CD4-positive, alpha-beta T cell (primary cell): ENCODE data around the gene IL34. TPM values are rescaled to one million over a fixed set of nuclear protein-coding genes. Genes with fewer than 3 reads are reported as not detected.

Experiments used
- ATAC-seq: fragments of 200-7000 bp; cut with Tn5 transposase; one replicate; pipeline ENCODE4 v1.10.0; 2022; ENCODE audit warnings: mild to moderate bottlenecking; ENCODE audit not compliant: poor library complexity
- CTCF ChIA-PET: fragments of 350-600 bp; sonication (Branson Sonifier 250); formaldehyde crosslinking; loops from one replicate; lab custom pipeline; 2021; ENCODE audit warnings: antibody characterized with exemption, inconsistent platforms; lab: Charles Lee
- POLR2A ChIA-PET: fragments of 350-600 bp; sonication (Branson Sonifier 250); formaldehyde crosslinking; loops from one replicate; lab custom pipeline; 2021; ENCODE audit warnings: antibody characterized with exemption, inconsistent platforms; lab: Charles Lee
- DNase-seq, 14 experiments: peaks; one replicate each; pipeline ENCODE4 v3.0.0-alpha.2; 2013 to 2020; ENCODE audit warnings: mixed read lengths in 2 of 14
- H3K27ac ChIP-seq, 2 donors: one replicate each; pipeline versions ENCODE4 v1.5.1 to v1.7.0; 2013; ENCODE audit warnings: low read length in 2 of 2, low read depth in 1 of 2, mild to moderate bottlenecking in 1 of 2
- H3K27me3 ChIP-seq, 2 experiments: 1 replicate in 1 of 2; 2 replicates in 1 of 2; pipeline versions ENCODE4 v1.6.1 to v1.7.0; 2013; ENCODE audit warnings: low read length in 2 of 2, control low read depth in 1 of 2, mild to moderate bottlenecking in 1 of 2, moderate library complexity in 1 of 2; ENCODE audit not compliant: insufficient read depth in 2 of 2, control insufficient read depth in 1 of 2
- H3K36me3 ChIP-seq: one replicate; pipeline ENCODE4 v1.6.1; 2013; ENCODE audit warnings: low read length, control low read depth; ENCODE audit not compliant: insufficient read depth
- H3K4me1 ChIP-seq: one replicate; pipeline ENCODE4 v1.6.1; 2013; ENCODE audit warnings: low read length, control low read depth; ENCODE audit not compliant: insufficient read depth
- H3K4me3 ChIP-seq: one replicate; pipeline ENCODE4 v1.5.1; 2013; ENCODE audit warnings: mild to moderate bottlenecking, low read length, moderate library complexity
- H3K9me3 ChIP-seq, 2 experiments: 1 replicate in 1 of 2; 2 replicates in 1 of 2; pipeline versions ENCODE4 v1.6.1 to v1.7.0; 2013; ENCODE audit warnings: low read length in 2 of 2, mild to moderate bottlenecking in 2 of 2, control low read depth in 1 of 2, moderate library complexity in 1 of 2; ENCODE audit not compliant: control insufficient read depth in 1 of 2, insufficient read depth in 1 of 2
- H3K27ac Mint-ChIP-seq: one replicate; pipeline ENCODE4 v1.8.0; 2020; ENCODE audit warnings: mixed read lengths
- H3K27me3 Mint-ChIP-seq: one replicate; pipeline ENCODE4 v1.8.0; 2021; ENCODE audit warnings: mixed read lengths
- H3K36me3 Mint-ChIP-seq: one replicate; pipeline ENCODE4 v1.8.0; 2021; ENCODE audit warnings: low read depth, mixed read lengths
- H3K4me1 Mint-ChIP-seq: one replicate; pipeline ENCODE4 v1.8.0; 2021; ENCODE audit warnings: low read depth, mixed read lengths
- H3K4me3 Mint-ChIP-seq: one replicate; pipeline ENCODE4 v1.8.0; 2020; ENCODE audit warnings: mild to moderate bottlenecking, mixed read lengths
- H3K9me3 Mint-ChIP-seq: one replicate; pipeline ENCODE4 v1.8.0; 2020; ENCODE audit warnings: mixed read lengths
- CTCF ChIP-seq: fragments of 200-600 bp; IDR thresholded peaks from one replicate; pipeline ENCODE4 v1.8.0; 2022; ENCODE audit warnings: antibody characterized with exemption, mild to moderate bottlenecking
- intact Hi-C, 2 experiments: fragments of 100-400 bp; cut with DNase I in 1 of 2; cut with micrococcal nuclease in 1 of 2; formaldehyde crosslinking; loops; one replicate each; pipeline versions ENCODE4 v1.15.1 to v1.9.0; 2023 to 2025; cut with DNase I, micrococcal nuclease
- total RNA-seq, 174 experiments: library from RNA in 2 of 174; stranded (reverse) in 2 of 174; gene quantifications; one replicate each; pipeline ENCODE4 v1.2.3 and lab custom pipeline; 2021 to 2026

The IL34 gene
- total RNA-seq, 2 experiments from 2014 or later = 0.84 to 0.88 TPM

- intact Hi-C loops = no loop called here
- no peak for TF ChIP-seq CTCF
Measured at GRCh38 chr16:70689035-70689969, 42.9 kb downstream of the IL34 start.

DNA sequence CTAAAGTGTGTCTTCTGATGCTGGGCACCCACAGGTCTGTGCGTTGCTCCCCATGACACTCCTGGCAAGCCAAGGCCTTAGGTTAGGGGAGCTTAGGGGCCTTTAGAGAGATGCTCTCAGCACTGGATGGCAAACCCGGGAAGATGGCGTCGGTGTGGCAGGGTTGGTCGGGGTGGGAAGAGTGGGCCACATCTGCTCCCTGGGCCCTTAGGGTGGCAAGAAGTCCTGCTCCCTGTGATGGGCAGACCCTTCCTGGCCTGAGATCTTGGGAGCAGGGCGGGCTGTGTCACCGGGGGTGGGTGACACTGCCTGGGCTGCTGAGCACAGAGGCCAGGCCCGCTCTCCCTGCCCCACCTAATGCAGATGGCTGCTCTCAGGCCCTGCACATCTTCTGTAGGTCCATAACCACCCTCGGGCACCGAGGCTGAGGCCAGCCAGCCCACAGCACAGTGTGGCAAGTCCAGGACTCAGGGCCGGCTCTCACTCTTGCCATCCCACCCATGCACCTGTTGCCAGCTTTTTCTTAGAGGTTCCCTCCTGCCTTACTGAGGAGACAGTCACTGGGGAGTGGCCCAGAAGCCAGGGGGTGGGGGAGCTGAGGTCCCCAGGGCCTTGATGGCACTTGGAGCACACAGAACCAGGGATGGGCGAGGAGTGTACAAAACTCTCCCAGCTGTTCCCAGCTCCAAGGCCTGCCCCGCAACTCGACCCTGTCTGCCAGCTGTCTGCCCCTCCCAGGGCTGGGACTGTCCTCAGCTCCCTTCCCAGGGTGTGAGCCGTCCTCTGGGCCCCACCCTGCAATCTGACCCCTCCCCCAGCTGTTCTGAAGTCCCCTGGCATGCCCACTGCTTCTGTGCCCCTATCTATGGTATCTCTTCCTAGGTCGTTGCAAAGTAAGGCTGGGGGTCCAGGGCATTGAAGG lies 43.9 kb downstream of the IL34 start:
- ChIA-PET POLR2A (no interaction called here), CTCF (no interaction called here)
- H3K9me3 ChIP-seq = no peaks in the 10 kb centered on the region
- Mint-ChIP-seq H3K4me1 (peaks cover 2% of the 10 kb centered on the region), H3K36me3 (no peaks in the 10 kb centered on the region), H3K4me3 (peak overlapping the region; percentile 20), H3K9me3 (no peaks in the 10 kb centered on the region), H3K27ac (no peak overlapping the region), H3K27me3 (peaks cover 4% of the 10 kb centered on the region)
- intact Hi-C loops = no loop called here
- no peak overlapping the region for H3K4me3 ChIP-seq
- peaks cover under 1 to 2% of the 10 kb centered on the region in 2 experiments for H3K27me3 ChIP-seq
- H3K4me1 ChIP-seq = peaks cover 2% of the 10 kb centered on the region
- no peak for TF ChIP-seq CTCF
- no peak for ATAC-seq
- no peaks in the 10 kb centered on the region for H3K36me3 ChIP-seq
- no peak overlapping the region for H3K27ac ChIP-seq
- no peak for DNase-seq

More at GRCh38 chr16:70689035-70689969, 42.9 kb downstream of the IL34 start:
- ChIA-PET CTCF (interaction anchor here (1.4 kb wide), 1 partner anchor 82 kb away, joined by 3 read pairs; no protein-coding TSS in a partner anchor), POLR2A (no interaction called here)
- Histone ChIP-seq H3K4me3 (no peak overlapping the region), H3K36me3 (no peaks in the 10 kb centered on the region), H3K27ac (no peak overlapping the region), H3K9me3 (no peaks in the 10 kb centered on the region), H3K27me3 (peaks cover 9 to 10% of the 10 kb centered on the region in 2 experiments), H3K4me1 (peaks cover 10% of the 10 kb centered on the region)
- Mint-ChIP-seq H3K36me3 (no peaks in the 10 kb centered on the region), H3K9me3 (no peaks in the 10 kb centered on the region), H3K27ac (no peak overlapping the region), H3K27me3 (peaks cover 10% of the 10 kb centered on the region), H3K4me1 (no peaks in the 10 kb centered on the region), H3K4me3 (no peak overlapping the region)
- DNase-seq = no peak
- no peak for ATAC-seq

DNA sequence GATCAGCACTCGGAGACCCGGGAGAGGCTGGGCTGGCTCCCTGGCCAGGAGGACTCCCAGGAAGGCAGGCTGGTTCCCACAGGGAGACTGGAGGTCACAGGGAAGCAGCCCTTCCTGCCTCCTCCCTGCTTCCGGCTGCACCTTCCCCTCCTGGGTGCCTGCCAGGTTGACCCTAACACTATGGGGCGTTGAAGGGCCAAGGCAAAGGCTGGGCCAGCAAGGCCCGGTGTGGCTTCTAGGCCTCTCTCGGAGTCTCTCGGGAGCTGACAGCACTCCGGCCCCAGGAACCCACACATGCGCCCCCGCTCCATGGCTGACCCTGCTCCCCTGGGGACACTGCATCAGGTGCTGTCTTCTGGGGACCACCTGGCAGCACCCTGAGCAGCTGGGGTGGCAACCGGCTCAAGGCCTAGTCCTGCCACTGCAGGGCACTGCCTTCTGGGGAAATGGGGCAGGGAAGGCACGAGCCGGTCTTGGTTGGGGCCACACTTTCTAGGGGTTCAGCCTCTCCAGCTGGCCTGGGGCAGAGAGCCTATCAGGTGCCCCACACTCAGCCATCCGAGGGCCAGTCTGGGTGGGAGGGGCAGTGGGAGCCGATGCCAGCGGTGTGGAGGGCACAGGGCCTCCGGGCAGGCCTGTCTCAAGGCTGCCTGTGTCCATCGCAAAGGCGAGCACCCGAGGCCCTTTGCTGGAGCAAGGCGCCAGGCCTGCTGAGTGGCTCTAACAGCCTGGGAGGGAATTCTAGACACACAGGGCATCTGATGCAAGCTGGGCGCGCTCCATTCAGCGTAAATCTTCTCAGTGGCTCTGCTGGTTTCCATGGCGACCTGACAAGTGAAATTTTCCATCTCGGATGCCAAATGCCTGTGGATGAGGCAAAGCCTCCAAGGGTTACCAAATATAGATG lies 45.1 kb downstream of the IL34 start:
- Histone ChIP-seq H3K4me1 (peaks cover 4% of the 10 kb centered on the region), H3K4me3 (no peak overlapping the region), H3K27ac (no peak overlapping the region), H3K27me3 (no peaks in the 10 kb centered on the region), H3K36me3 (no peaks in the 10 kb centered on the region), H3K9me3 (no peaks in the 10 kb centered on the region)
- H3K27me3 Mint-ChIP-seq = peaks cover 3% of the 10 kb centered on the region
- H3K36me3 Mint-ChIP-seq = no peaks in the 10 kb centered on the region
- H3K4me1 Mint-ChIP-seq = peaks cover 14% of the 10 kb centered on the region
- no peaks in the 10 kb centered on the region for H3K9me3 Mint-ChIP-seq
- TF ChIP-seq CTCF = no peak
- POLR2A ChIA-PET = no interaction called here
- DNase-seq (no peak), ATAC-seq (no peak)
- intact Hi-C loops = no loop called here
- H3K4me3 Mint-ChIP-seq = no peak overlapping the region
- H3K27ac Mint-ChIP-seq = no peak overlapping the region
- CTCF ChIA-PET = no interaction called here
